Renal pelvis (tissue), 4 donors: Measurements from ENCODE around the gene CD37. TPM values are rescaled to one million over a fixed set of nuclear protein-coding genes. Genes with fewer than 3 reads are reported as not detected.
"Not testable (repeated sequence)": the region's sequence is repeated elsewhere in the genome, so short reads cannot be mapped to it uniquely, and the experiment has no call there.

ENCODE experiments used
- DNase-seq: peaks from one replicate; pipeline ENCODE4 v3.0.0-alpha.2; 2013
- polyA plus RNA-seq, 3 donors: library from polyadenylated mRNA; unstranded; fragments of 120-200 nt; gene quantifications; one replicate each; pipeline ENCODE4 v1.2.1, GENCODE V29; 2013; ENCODE audit not compliant: insufficient read length in 3 of 3

CD37 gene
- polyA plus RNA-seq, 3 donors: 26.6 to 38.2 (median 36.4) TPM

- DNase-seq: not testable (repeated sequence)
These were observed 38.0 kb downstream of the CD37 start for GRCh38 chr19:49373174-49373573.

- DNase-seq: no peak
These were observed 39.6 kb downstream of the CD37 start for GRCh38 chr19:49374665-49375434.

GRCh38 chr19:49378512-49378911, 43.3 kb downstream of the CD37 start:
- no peak for DNase-seq

GRCh38 chr19:49380391-49380790, 45.2 kb downstream of the CD37 start:
- no peak for DNase-seq

GRCh38 chr19:49382639-49383038, 47.4 kb downstream of the CD37 start:
- no peak for DNase-seq

GRCh38 chr19:49383599-49383998, 48.4 kb downstream of the CD37 start:
- DNase-seq: no peak

- no peak for DNase-seq
These were observed 52.7 kb downstream of the CD37 start, which contains the start of gene KASH5 for GRCh38 chr19:49387936-49388372. Gene KASH5 (plus strand): TSS chr19:49388249. CDS start chr19:49390884, 2,635 bp downstream.

- DNase-seq: no peak
These were observed 54.2 kb downstream of the CD37 start for GRCh38 chr19:49389406-49389805.

Other genes starting within 250 kb of the CD37 start
- gene SNRNP70, start 250.0 kb upstream of the CD37 start, polyA plus RNA-seq: 100 to 1,000 TPM; 322 to 406 (median 393) TPM
- gene LIN7B, start 221.0 kb upstream of the CD37 start, polyA plus RNA-seq: 10 to 100 TPM in 2 of 3 donors, 1 to 10 TPM in 1; 9.0 to 11.5 (median 10.1) TPM
- 1 to 10 TPM; 1.1 to 1.4 (median 1.1) TPM for gene C19orf73, start 216.3 kb upstream of the CD37 start, polyA plus RNA-seq
- gene PPFIA3, start 215.9 kb upstream of the CD37 start, polyA plus RNA-seq: 1 to 10 TPM; 6.7 to 9.4 (median 9.0) TPM
- 10 to 100 TPM; 24.8 to 36.4 (median 33.1) TPM for gene HRC, start 180.0 kb upstream of the CD37 start, polyA plus RNA-seq
- 10 to 100 TPM; 29.4 to 62.7 (median 39.0) TPM for gene TRPM4, start 177.6 kb upstream of the CD37 start, polyA plus RNA-seq
- 1 to 10 TPM; 2.3 to 5.7 (median 4.6) TPM for gene SLC6A16, start 10.2 kb upstream of the CD37 start, polyA plus RNA-seq
- gene TEAD2, start 27.0 kb downstream of the CD37 start, polyA plus RNA-seq: 100 to 1,000 TPM in 2 of 3 donors, 10 to 100 TPM in 1; 89.0 to 114 (median 109) TPM
- 1 to 10 TPM; 4.2 to 6.7 (median 5.8) TPM for gene DKKL1, start 28.5 kb downstream of the CD37 start, polyA plus RNA-seq
- under 1 TPM in 2 of 3 donors, not detected in 1; 0.10 to 0.34 TPM for gene KASH5, start 52.8 kb downstream of the CD37 start, polyA plus RNA-seq
- not detected for gene PTH2, start 88.0 kb downstream of the CD37 start, polyA plus RNA-seq
- not detected for gene GFY, start 90.0 kb downstream of the CD37 start, polyA plus RNA-seq
- gene SLC17A7, start 106.1 kb downstream of the CD37 start, polyA plus RNA-seq: under 1 TPM; 0.28 to 0.62 (median 0.55) TPM
- 100 to 1,000 TPM in 1 of 3 donors, 10 to 100 TPM in 2; 92.0 to 101 (median 99.4) TPM for gene PIH1D1, start 116.4 kb downstream of the CD37 start, polyA plus RNA-seq
- 10 to 100 TPM; 19.2 to 33.0 (median 26.3) TPM for gene ALDH16A1, start 117.8 kb downstream of the CD37 start, polyA plus RNA-seq
- 1 to 10 TPM; 3.1 to 5.1 (median 5.1) TPM for gene FLT3LG, start 138.8 kb downstream of the CD37 start, polyA plus RNA-seq
- gene RPL13A, start 152.2 kb downstream of the CD37 start, polyA plus RNA-seq: 1,000 to 10,000 TPM; 2,758 to 3,345 (median 3,013) TPM
- gene RPS11, start 161.0 kb downstream of the CD37 start, polyA plus RNA-seq: 1,000 to 10,000 TPM; 2,501 to 3,013 (median 2,811) TPM
- gene FCGRT, start 177.3 kb downstream of the CD37 start, polyA plus RNA-seq: 100 to 1,000 TPM; 291 to 328 (median 294) TPM
- gene RCN3, start 192.6 kb downstream of the CD37 start, polyA plus RNA-seq: 10 to 100 TPM; 21.3 to 22.4 (median 21.7) TPM
- gene NOSIP, start 245.2 kb downstream of the CD37 start, polyA plus RNA-seq: 10 to 100 TPM; 69.3 to 81.1 (median 79.5) TPM
- 1 to 10 TPM; 6.5 to 8.2 (median 7.7) TPM for gene PRRG2, start 245.9 kb downstream of the CD37 start, polyA plus RNA-seq